SU-DHL-6 (cell line): Measurements from ENCODE around the gene RTL3.

Source experiments
- H2AFZ ChIP-seq: fragments of 200-600 bp; sonication (generic); 2 replicates; pipeline ENCODE4 v1.6.1; 2014; ENCODE audit warnings: low read depth, mild to moderate bottlenecking, moderate library complexity, mixed read lengths, antibody characterized with exemption, low read length; ENCODE audit not compliant: severe bottlenecking
- H3F3A ChIP-seq: fragments of 200-600 bp; shearing (Covaris generic); 2 replicates; pipeline ENCODE4 v1.6.0; 2016; ENCODE audit warnings: antibody characterized with exemption, mild to moderate bottlenecking; ENCODE audit not compliant: insufficient read depth
- H3K27ac ChIP-seq: fragments of 200-600 bp; sonication (generic); 2 replicates; pipeline ENCODE4 v1.5.1; 2016; ENCODE audit warnings: low read depth, mild to moderate bottlenecking, low read length, moderate library complexity, mixed read lengths
- H3K27me3 ChIP-seq: fragments of 200-600 bp; sonication (generic), shearing (Covaris generic); 2 replicates; pipeline ENCODE4 v1.6.0; 2014; ENCODE audit warnings: mild to moderate bottlenecking, low read length
- H3K36me3 ChIP-seq: fragments of 200-600 bp; sonication (generic); 2 replicates; pipeline ENCODE4 v1.6.1; 2014; ENCODE audit warnings: mild to moderate bottlenecking, low read length, mixed read lengths
- H3K4me2 ChIP-seq: fragments of 300-600, 200-600 bp; shearing (Covaris generic), sonication (generic); 2 replicates; pipeline ENCODE4 v1.6.0; 2014; ENCODE audit warnings: low read length, low read depth, mild to moderate bottlenecking; ENCODE audit not compliant: poor library complexity, severe bottlenecking
- H3K4me3 ChIP-seq: fragments of 200-600 bp; sonication (generic); 2 replicates; pipeline ENCODE4 v1.5.1; 2014; ENCODE audit warnings: antibody characterized with exemption, low read length, mild to moderate bottlenecking, mixed read lengths; ENCODE audit not compliant: insufficient read depth, poor library complexity, severe bottlenecking
- H3K79me2 ChIP-seq: fragments of 200-600 bp; sonication (generic); 2 replicates; pipeline ENCODE4 v1.6.1; 2014; ENCODE audit warnings: mild to moderate bottlenecking, low read length, moderate library complexity; ENCODE audit not compliant: insufficient read depth
- H3K9ac ChIP-seq: fragments of 200-600 bp; sonication (generic); 2 replicates; pipeline ENCODE4 v1.7.0; 2014; ENCODE audit warnings: mild to moderate bottlenecking, low read length
- H3K9me2 ChIP-seq: fragments of 200-600 bp; sonication (generic); replicated peaks from 2 replicates; pipeline ENCODE4 v1.6.1; 2014; ENCODE audit warnings: low read length; ENCODE audit not compliant: insufficient read depth
- H3K9me3 ChIP-seq: fragments of 200-600 bp; sonication (generic); 2 replicates; pipeline ENCODE4 v1.6.1; 2014; ENCODE audit warnings: low read length, mixed read lengths; ENCODE audit not compliant: insufficient read depth
- H4K20me1 ChIP-seq: fragments of 200-600 bp; sonication (generic); 2 replicates; pipeline ENCODE4 v1.6.1; 2014; ENCODE audit warnings: low read depth, mild to moderate bottlenecking, antibody characterized with exemption, low read length, moderate library complexity, mixed read lengths
- EZH2phosphoT487 ChIP-seq: fragments of 200-600 bp; sonication (generic), shearing (Covaris generic); conservative IDR thresholded peaks from 2 replicates; pipeline ENCODE4 v1.6.1; 2018; ENCODE audit warnings: mild to moderate bottlenecking, antibody characterized with exemption, low read length, moderate library complexity, mixed read lengths
- TF ChIP-seq, protein P1 (sequence below): fragments of 200-600 bp; sonication (generic); IDR thresholded peaks from one replicate; pipeline ENCODE4 v1.5.1; 2017; ENCODE audit warnings: antibody characterized with exemption, mild to moderate bottlenecking, low read length, moderate library complexity; ENCODE audit not compliant: insufficient read depth, poor library complexity, severe bottlenecking

The RTL3 gene

DNA sequence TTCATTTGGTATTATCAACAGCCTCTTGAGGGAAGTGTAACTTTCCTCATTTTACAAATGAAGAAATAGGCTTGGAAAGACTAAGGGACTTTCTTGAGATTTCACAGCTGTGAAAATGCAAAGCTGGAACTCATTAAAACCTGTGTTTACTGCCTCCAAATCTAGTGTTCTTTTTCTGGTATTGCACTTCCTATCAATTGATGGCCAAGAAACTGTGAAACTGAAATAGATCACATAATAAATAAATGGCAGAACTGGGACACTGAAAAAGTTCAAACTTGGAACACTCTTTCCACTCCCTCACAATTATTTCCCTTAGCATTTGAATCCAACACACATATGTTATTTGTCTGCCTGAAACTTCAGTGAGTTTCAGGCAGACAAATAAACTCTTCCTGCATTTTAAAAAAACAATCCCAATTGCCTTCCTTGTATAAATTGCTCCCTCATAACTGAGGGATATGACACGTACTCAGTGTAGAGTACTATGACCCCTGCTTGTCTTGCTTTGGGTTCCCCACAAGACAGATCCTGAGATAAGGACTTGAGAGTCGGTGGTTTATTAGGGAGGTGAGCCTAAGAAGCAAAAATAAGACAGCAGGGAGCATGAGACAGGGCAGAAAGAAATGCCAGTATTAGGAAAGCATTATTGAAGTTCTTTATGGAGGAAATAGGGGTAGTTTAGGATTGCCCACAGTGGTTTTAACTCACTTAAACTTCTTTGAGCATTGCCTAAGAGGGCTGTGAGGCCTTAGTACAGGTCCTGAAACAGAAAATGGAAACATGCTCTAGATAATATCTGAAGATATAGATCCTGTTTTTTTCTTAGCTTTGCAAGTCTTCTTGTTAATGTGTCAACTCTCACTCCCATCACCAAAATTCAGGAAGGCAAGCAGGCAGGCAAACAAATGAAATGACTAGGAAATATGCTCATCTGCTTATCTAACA lies 33.9 kb downstream of the RTL3 start:
- Histone ChIP-seq H3K9me2 (no peaks in the 10 kb centered on the region), H3K9me3 (no peaks in the 10 kb centered on the region), H3K4me3 (no peak overlapping the region), H2AFZ (no peak overlapping the region), H3K27me3 (no peaks in the 10 kb centered on the region), H3K36me3 (no peaks in the 10 kb centered on the region), H4K20me1 (no peaks in the 10 kb centered on the region), H3K79me2 (no peaks in the 10 kb centered on the region), H3F3A (no peaks in the 10 kb centered on the region), H3K27ac (no peak overlapping the region), H3K4me2 (no peak overlapping the region), H3K9ac (no peak overlapping the region)
- TF ChIP-seq, protein P1, sequence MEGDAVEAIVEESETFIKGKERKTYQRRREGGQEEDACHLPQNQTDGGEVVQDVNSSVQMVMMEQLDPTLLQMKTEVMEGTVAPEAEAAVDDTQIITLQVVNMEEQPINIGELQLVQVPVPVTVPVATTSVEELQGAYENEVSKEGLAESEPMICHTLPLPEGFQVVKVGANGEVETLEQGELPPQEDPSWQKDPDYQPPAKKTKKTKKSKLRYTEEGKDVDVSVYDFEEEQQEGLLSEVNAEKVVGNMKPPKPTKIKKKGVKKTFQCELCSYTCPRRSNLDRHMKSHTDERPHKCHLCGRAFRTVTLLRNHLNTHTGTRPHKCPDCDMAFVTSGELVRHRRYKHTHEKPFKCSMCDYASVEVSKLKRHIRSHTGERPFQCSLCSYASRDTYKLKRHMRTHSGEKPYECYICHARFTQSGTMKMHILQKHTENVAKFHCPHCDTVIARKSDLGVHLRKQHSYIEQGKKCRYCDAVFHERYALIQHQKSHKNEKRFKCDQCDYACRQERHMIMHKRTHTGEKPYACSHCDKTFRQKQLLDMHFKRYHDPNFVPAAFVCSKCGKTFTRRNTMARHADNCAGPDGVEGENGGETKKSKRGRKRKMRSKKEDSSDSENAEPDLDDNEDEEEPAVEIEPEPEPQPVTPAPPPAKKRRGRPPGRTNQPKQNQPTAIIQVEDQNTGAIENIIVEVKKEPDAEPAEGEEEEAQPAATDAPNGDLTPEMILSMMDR, result no peak
- TF ChIP-seq EZH2phosphoT487, result no peak

DNA sequence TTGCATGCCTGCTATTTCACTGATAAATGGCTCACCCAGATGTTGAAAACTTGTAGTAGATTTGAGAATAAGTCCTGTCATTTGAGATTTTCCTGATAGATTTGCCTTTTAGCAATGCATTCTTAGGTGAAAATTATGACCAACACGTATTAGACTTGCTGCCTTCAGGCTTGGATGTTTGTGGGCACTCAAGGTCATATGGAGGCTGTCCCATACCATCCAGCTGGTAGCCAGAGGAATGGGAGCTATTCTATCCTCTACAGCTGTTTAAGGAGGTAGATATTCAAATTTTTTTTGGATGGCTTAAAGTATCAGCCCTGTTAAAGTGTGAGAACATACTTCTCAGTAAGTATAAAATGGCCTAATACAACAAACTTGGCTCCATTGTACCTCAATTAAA lies 34.7 kb downstream of the RTL3 start:
- Histone ChIP-seq H4K20me1 (no peaks in the 10 kb centered on the region), H3K36me3 (no peaks in the 10 kb centered on the region), H3K79me2 (no peaks in the 10 kb centered on the region), H2AFZ (no peak overlapping the region), H3K27me3 (no peaks in the 10 kb centered on the region), H3K9me3 (no peaks in the 10 kb centered on the region), H3K27ac (no peak overlapping the region), H3K9me2 (no peaks in the 10 kb centered on the region), H3K4me3 (no peak overlapping the region), H3F3A (no peaks in the 10 kb centered on the region), H3K9ac (no peak overlapping the region), H3K4me2 (no peak overlapping the region)
- TF ChIP-seq, protein P1, result no peak
- no peak for TF ChIP-seq EZH2phosphoT487

DNA sequence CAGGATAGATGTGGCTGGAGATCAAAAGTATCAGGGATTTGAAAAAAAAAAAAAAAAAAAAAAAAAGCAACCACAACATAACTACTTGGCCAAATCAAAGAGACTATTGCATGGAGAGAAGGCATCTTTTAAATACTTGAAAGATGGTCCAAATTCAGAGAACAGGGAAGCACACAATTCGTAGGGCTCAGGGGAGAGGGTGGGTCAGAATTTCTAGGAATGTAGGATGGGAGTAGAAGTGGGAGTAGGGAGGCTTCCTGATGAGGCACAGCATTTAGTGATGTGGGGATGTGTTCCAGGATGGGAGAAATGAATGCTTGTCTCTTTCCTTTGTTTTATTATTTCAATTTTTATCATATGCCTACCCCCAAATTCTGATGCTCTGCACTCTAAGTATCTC lies 36.3 kb downstream of the RTL3 start:
- no peaks in the 10 kb centered on the region for H3K27me3 ChIP-seq
- H3F3A ChIP-seq, result no peaks in the 10 kb centered on the region
- H3K36me3 ChIP-seq, result no peaks in the 10 kb centered on the region
- H4K20me1 ChIP-seq, result no peaks in the 10 kb centered on the region
- H3K9me2 ChIP-seq, result no peaks in the 10 kb centered on the region
- H3K79me2 ChIP-seq, result no peaks in the 10 kb centered on the region
- H3K27ac ChIP-seq, result no peak overlapping the region
- TF ChIP-seq EZH2phosphoT487, result no peak
- TF ChIP-seq, protein P1, result no peak
- H2AFZ ChIP-seq, result no peak overlapping the region
- no peak overlapping the region for H3K4me3 ChIP-seq
- no peaks in the 10 kb centered on the region for H3K9me3 ChIP-seq
- H3K9ac ChIP-seq, result no peak overlapping the region
- H3K4me2 ChIP-seq, result no peak overlapping the region
